Testis (tissue), 3 donors: Measurements from ENCODE around the gene DNAH10. TPM values are rescaled to one million over a fixed set of nuclear protein-coding genes. Genes with fewer than 3 reads are reported as not detected.

Experiments
- DNase-seq: peaks from one replicate; pipeline ENCODE4 v3.0.0-alpha.2; 2019
- H3K27ac ChIP-seq, 2 donors: fragments of 200-600 bp; sonication (generic); one replicate each; pipeline ENCODE4 v1.5.1; 2019
- H3K27me3 ChIP-seq: fragments of 200-600 bp; sonication (generic); one replicate; pipeline ENCODE4 v1.5.1; 2019
- H3K36me3 ChIP-seq: fragments of 200-600 bp; sonication (generic); one replicate; pipeline ENCODE4 v1.5.1; 2017; ENCODE audit warnings: low read depth; ENCODE audit errors: missing control alignments
- H3K4me1 ChIP-seq: fragments of 200-600 bp; sonication (generic); one replicate; pipeline ENCODE4 v1.5.1; 2019
- H3K4me3 ChIP-seq, 2 donors: fragments of 200-600 bp; sonication (generic); one replicate each; pipeline ENCODE4 v1.5.1; 2017 to 2019
- H3K9me3 ChIP-seq: fragments of 200-600 bp; sonication (generic); one replicate; pipeline ENCODE4 v1.5.1; 2017
- POLR2A ChIP-seq: fragments of 450-650 bp; IDR thresholded peaks from one replicate; pipeline ENCODE4 v1.6.1; 2017; ENCODE audit warnings: antibody characterized with exemption, mild to moderate bottlenecking, moderate library complexity
- WGBS, 2 donors: methylation state at CpG; one replicate each; pipeline ENCODE4 v1.1.5; 2018; 5-methylcytosine and 5-hydroxymethylcytosine counted together
- intact Hi-C: fragments of 100-400 bp; cut with DNase I; formaldehyde crosslinking; loops from one replicate; pipeline ENCODE4 v1.15.1; 2023; ENCODE audit warnings: low total_unique reads
- polyA plus RNA-seq: library from polyadenylated mRNA; stranded (reverse); fragments of 350-450 nt; fragmentation: Illumina TruSeq; extraction: RNeasy Lipid Tissue Mini Kit (QIAGEN cat#74804); gene quantifications from one replicate; pipeline ENCODE4 v1.2.3, GENCODE V29; 2014; ENCODE audit warnings: low read depth, low replicate concordance; ENCODE audit not compliant: insufficient read depth
- total RNA-seq, 2 donors: library from RNA; depleted of rRNA; stranded (reverse); fragments of >200 nt; gene quantifications; one replicate each; pipeline ENCODE4 v1.2.3, GENCODE V29; 2016
- TF ChIP-seq, protein P1 (sequence below), 3 experiments: fragments of 450-650 bp in 2 of 3; fragments of 200-600 bp in 1 of 3; sonication (generic) in 1 of 3; IDR thresholded peaks; one replicate each; pipeline ENCODE4 v1.5.1; 2016 to 2019; ENCODE audit warnings: antibody characterized with exemption in 3 of 3, mild to moderate bottlenecking in 2 of 3, moderate library complexity in 1 of 3

DNAH10 gene
- total and polyA plus RNA-seq, 3 donors from 2014 or later: 15.4 to 29.3 (median 24.3) TPM

GRCh38 chr12:123949770-123950165, 187.7 kb downstream of the DNAH10 start:
- intact Hi-C loops: no loop called here
- Histone ChIP-seq H3K4me1 (peaks cover 9% of the 10 kb centered on the region), H3K27me3 (no peaks in the 10 kb centered on the region), H3K9me3 (no peaks in the 10 kb centered on the region), H3K36me3 (no peaks in the 10 kb centered on the region), H3K4me3 (no peak overlapping the region), H3K27ac (no peak overlapping the region)
- DNase-seq: no peak
- TF ChIP-seq, protein P1, sequence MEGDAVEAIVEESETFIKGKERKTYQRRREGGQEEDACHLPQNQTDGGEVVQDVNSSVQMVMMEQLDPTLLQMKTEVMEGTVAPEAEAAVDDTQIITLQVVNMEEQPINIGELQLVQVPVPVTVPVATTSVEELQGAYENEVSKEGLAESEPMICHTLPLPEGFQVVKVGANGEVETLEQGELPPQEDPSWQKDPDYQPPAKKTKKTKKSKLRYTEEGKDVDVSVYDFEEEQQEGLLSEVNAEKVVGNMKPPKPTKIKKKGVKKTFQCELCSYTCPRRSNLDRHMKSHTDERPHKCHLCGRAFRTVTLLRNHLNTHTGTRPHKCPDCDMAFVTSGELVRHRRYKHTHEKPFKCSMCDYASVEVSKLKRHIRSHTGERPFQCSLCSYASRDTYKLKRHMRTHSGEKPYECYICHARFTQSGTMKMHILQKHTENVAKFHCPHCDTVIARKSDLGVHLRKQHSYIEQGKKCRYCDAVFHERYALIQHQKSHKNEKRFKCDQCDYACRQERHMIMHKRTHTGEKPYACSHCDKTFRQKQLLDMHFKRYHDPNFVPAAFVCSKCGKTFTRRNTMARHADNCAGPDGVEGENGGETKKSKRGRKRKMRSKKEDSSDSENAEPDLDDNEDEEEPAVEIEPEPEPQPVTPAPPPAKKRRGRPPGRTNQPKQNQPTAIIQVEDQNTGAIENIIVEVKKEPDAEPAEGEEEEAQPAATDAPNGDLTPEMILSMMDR (IDR thresholded peaks at IDR 0.05): no peak
- no peak for TF ChIP-seq POLR2A
- 88 to 89% methylated on average over 15 of the region's 15 CpGs for WGBS, 2 donors

- intact Hi-C loops: no loop called here
- Histone ChIP-seq H3K27ac (no peak overlapping the region), H3K9me3 (no peaks in the 10 kb centered on the region), H3K27me3 (no peaks in the 10 kb centered on the region), H3K36me3 (no peaks in the 10 kb centered on the region), H3K4me1 (peaks cover 9% of the 10 kb centered on the region), H3K4me3 (no peak overlapping the region)
- 64 to 77% methylated on average over 13 to 15 of the region's 15 CpGs for WGBS, 2 donors
- no peak for DNase-seq
- TF ChIP-seq, protein P1 (IDR thresholded peaks at IDR 0.05): no peak
- no peak for TF ChIP-seq POLR2A
Measured at GRCh38 chr12:123950476-123951349, 188.6 kb downstream of the DNAH10 start.

DNA sequence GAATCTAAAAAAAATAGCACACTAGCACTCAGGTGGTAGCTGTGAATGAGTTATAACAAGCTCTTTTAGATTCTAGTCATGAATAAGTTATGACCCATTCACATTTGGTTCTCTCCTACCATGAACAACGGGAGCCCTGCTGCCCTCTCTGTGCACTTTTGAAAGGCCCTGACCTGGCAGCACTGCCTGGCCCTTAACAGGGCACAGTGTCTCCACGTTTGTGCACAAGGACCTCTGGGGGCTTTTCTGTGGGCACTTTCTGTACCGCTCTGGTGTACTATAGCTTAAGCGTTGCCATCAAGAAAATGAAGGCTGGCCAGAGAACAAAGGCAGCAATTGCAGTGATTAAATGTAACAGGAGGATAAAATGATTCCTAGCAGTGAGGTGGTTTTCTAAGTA, 189.4 kb downstream of the DNAH10 start:
- Histone ChIP-seq H3K4me3 (no peak overlapping the region), H3K9me3 (no peaks in the 10 kb centered on the region), H3K27ac (no peak overlapping the region), H3K27me3 (no peaks in the 10 kb centered on the region), H3K4me1 (peaks cover 9% of the 10 kb centered on the region), H3K36me3 (no peaks in the 10 kb centered on the region)
- no peak for DNase-seq
- intact Hi-C loops: no loop called here
- TF ChIP-seq POLR2A: no peak
- TF ChIP-seq, protein P1 (IDR thresholded peaks at IDR 0.05): no peak
- 54 to 57% methylated on average over 4 of the region's 4 CpGs for WGBS, 2 donors

- Histone ChIP-seq H3K9me3 (no peaks in the 10 kb centered on the region), H3K36me3 (no peaks in the 10 kb centered on the region), H3K4me3 (no peak overlapping the region), H3K4me1 (peaks cover 9% of the 10 kb centered on the region), H3K27me3 (no peaks in the 10 kb centered on the region), H3K27ac (no peak overlapping the region)
- no peak for DNase-seq
- intact Hi-C loops: no loop called here
- TF ChIP-seq POLR2A: no peak
- TF ChIP-seq, protein P1 (IDR thresholded peaks at IDR 0.05): no peak
- 77 to 90% methylated on average over 2 of the region's 2 CpGs for WGBS, 2 donors
Measured at GRCh38 chr12:123952037-123952436, 189.9 kb downstream of the DNAH10 start.
